OCI-LY1 (cell line): ENCODE data around the gene BST1.

ENCODE experiments used
- CTCF ChIP-seq: fragments of 200-600 bp; sonication (generic), shearing (Covaris generic); IDR thresholded peaks from 2 replicates; pipeline ENCODE4 v1.5.1; 2017; ENCODE audit warnings: mild to moderate bottlenecking, antibody characterized with exemption, low read length, moderate library complexity, mixed read lengths
- EZH2 ChIP-seq: fragments of 200-600 bp; sonication (generic), shearing (Covaris generic); IDR thresholded peaks from 2 replicates; pipeline ENCODE4 v1.8.0; 2017; ENCODE audit warnings: borderline replicate concordance, mixed run types, mild to moderate bottlenecking, antibody characterized with exemption, low read length, moderate library complexity, mixed read lengths

DNA sequence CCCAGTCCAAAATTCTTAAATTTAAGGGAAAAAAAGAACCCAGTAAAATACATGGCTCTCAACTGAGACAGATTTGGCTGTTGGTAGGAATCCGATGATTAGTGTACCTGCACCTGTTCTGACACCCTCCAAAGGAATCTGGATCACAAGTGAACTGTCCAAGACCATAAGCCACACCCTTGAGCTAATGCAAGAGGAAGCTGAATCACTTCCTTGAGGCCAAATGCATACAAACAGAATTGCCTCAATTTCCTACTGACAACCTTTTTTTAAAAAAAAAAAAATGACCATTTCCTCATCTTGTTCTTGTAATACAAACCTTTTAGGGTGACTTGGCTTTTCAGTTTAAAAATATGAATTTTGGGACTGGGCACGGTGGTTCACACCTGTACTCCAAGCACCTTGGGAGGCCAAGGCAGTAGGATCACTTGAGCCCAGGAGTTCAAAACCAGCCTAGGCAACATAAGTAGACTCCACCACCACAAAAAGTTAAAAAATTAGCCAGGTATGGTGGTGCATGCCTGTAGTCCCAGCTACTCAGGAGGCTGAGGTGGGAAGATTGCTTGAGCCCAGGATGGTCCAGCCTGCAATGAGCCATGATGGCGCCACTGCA, 37.0 kb upstream of the BST1 start:
- TF ChIP-seq CTCF (no peak), EZH2 (no peak)
